ENCODE data around the gene CAPN13. TPM values are rescaled to one million over a fixed set of nuclear protein-coding genes. Genes with fewer than 3 reads are reported as not detected.

CAPN13 gene, protein sequence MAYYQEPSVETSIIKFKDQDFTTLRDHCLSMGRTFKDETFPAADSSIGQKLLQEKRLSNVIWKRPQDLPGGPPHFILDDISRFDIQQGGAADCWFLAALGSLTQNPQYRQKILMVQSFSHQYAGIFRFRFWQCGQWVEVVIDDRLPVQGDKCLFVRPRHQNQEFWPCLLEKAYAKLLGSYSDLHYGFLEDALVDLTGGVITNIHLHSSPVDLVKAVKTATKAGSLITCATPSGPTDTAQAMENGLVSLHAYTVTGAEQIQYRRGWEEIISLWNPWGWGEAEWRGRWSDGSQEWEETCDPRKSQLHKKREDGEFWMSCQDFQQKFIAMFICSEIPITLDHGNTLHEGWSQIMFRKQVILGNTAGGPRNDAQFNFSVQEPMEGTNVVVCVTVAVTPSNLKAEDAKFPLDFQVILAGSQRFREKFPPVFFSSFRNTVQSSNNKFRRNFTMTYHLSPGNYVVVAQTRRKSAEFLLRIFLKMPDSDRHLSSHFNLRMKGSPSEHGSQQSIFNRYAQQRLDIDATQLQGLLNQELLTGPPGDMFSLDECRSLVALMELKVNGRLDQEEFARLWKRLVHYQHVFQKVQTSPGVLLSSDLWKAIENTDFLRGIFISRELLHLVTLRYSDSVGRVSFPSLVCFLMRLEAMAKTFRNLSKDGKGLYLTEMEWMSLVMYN
- total RNA-seq: not detected in 2 replicates
- 0.17 TPM in 1 of 2 replicates, not detected in the other for polyA plus RNA-seq

DNA sequence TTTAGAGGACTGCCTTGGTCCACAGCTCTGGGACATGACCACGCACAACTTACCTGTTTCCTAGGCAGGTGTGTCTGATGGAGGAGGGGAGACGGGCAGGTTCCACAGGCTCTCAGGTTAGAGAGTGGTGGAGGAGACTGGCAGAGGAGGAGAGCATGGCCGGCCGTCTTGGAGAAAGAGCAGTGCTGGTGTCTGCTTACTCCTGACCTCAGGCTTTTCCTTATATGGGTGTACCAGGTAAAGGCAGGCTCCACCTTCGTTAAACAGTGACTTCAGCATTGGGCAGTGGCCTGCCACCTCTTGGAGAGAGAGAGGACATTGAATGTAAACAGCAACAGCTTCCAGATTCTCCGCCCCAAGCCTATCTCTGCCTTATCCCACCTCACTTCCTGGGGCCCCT lies at the start of gene CAPN13:
Gene CAPN13 (minus strand): TSS at position 198 of the 400 bp plus-strand sequence. CDS start 20,121 bp downstream, outside the sequence.
- TF ChIP-seq, protein P1, sequence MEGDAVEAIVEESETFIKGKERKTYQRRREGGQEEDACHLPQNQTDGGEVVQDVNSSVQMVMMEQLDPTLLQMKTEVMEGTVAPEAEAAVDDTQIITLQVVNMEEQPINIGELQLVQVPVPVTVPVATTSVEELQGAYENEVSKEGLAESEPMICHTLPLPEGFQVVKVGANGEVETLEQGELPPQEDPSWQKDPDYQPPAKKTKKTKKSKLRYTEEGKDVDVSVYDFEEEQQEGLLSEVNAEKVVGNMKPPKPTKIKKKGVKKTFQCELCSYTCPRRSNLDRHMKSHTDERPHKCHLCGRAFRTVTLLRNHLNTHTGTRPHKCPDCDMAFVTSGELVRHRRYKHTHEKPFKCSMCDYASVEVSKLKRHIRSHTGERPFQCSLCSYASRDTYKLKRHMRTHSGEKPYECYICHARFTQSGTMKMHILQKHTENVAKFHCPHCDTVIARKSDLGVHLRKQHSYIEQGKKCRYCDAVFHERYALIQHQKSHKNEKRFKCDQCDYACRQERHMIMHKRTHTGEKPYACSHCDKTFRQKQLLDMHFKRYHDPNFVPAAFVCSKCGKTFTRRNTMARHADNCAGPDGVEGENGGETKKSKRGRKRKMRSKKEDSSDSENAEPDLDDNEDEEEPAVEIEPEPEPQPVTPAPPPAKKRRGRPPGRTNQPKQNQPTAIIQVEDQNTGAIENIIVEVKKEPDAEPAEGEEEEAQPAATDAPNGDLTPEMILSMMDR (IDR thresholded peaks at IDR 0.05; ENCODE audit: low read depth, low read length): no peak
- Histone ChIP-seq H3K27ac (no peak within 1 kb of the TSS), H3K27me3 (no peaks in the 10 kb centered on the region), H3K4me3 (no peak within 1 kb of the TSS), H3K4me1 (ENCODE audit: low read depth) (no peaks in the 10 kb centered on the region), H3K36me3 (no peaks in the 10 kb centered on the region), H3K9me3 (ENCODE audit: low read depth) (no peaks in the 10 kb centered on the region)
- no peak for DNase-seq (ENCODE audit: low read depth in 1 of 2, low spot score in 1 of 2)

DNA sequence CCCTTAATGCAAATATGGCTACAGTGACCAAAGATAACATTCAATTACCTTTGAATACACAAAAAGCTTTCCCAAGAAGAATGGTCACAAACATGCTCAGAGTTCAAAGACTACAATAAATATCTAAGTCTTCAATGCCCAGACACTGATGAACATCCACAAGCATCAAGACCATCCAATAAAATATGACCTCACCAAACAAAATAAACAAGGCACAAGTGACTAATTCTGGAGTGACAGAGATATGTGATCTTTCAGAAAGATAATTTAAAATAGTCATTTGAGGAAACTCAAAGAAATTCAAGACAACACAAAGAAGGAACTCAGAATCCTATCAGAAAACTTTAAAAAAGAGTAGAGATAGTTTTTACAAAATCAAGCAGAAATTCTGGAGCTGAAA lies 40.6 kb upstream of the CAPN13 start:
- TF ChIP-seq, protein P1 (IDR thresholded peaks at IDR 0.05; ENCODE audit: low read depth, low read length): no peak
- H3K9me3 ChIP-seq (ENCODE audit: low read depth): no peaks in the 10 kb centered on the region
- no peaks in the 10 kb centered on the region for H3K36me3 ChIP-seq
- H3K27ac ChIP-seq: no peak overlapping the region
- no peak overlapping the region for H3K4me3 ChIP-seq
- H3K4me1 ChIP-seq (ENCODE audit: low read depth): no peaks in the 10 kb centered on the region
- peaks cover 13% of the 10 kb centered on the region for H3K27me3 ChIP-seq
- DNase-seq (ENCODE audit: low read depth in 1 of 2, low spot score in 1 of 2): no peak

DNA sequence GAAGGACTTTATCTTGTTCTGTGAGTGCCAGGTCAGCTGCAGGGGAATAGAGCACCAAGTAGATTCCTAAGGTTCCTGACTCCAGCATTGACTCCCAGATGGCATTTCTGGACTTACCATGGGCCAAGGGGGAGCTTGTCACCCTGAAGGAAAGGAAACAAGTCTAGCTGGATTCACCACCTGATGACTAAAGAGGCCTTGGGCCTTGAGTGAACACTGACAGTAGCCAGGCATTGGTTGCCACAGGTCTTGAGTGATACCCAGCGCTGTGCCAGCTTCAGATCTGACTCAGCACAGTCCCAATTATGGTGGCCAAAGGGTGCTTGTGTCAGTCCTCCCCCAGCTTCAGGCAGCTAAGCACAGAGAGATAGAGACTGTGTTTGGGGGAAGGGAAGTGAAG lies 40.1 kb upstream of the CAPN13 start:
- Histone ChIP-seq H3K36me3 (no peaks in the 10 kb centered on the region), H3K27me3 (peaks cover 14% of the 10 kb centered on the region), H3K9me3 (ENCODE audit: low read depth) (no peaks in the 10 kb centered on the region), H3K27ac (no peak overlapping the region), H3K4me1 (ENCODE audit: low read depth) (no peaks in the 10 kb centered on the region), H3K4me3 (no peak overlapping the region)
- TF ChIP-seq, protein P1 (IDR thresholded peaks at IDR 0.05; ENCODE audit: low read depth, low read length): no peak
- no peak for DNase-seq (ENCODE audit: low read depth in 1 of 2, low spot score in 1 of 2)

DNA sequence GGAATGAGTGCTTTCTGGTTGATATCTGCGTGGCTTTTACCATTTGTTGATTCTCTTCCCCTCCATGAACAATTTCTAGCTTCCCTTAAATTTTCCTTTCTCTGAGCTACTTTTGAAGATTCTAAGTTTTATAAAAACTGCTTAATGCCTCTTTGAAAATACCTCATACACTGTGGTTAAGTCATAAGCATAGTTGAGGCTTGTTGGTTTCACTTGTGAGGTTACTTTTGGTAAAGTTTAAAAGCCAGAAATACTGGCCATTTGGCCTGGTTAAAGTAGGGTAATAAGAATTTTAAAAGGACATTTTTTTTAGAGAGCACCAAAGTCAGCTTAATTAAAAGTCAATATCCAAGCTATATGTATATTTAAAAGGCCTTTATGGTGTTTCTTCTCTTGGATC lies 21.3 kb upstream of the CAPN13 start:
- TF ChIP-seq, protein P1 (IDR thresholded peaks at IDR 0.05; ENCODE audit: low read depth, low read length): no peak
- no peak overlapping the region for H3K27ac ChIP-seq
- no peaks in the 10 kb centered on the region for H3K9me3 ChIP-seq (ENCODE audit: low read depth)
- no peaks in the 10 kb centered on the region for H3K36me3 ChIP-seq
- no peaks in the 10 kb centered on the region for H3K27me3 ChIP-seq
- peaks cover 3% of the 10 kb centered on the region for H3K4me1 ChIP-seq (ENCODE audit: low read depth)
- DNase-seq (ENCODE audit: low read depth in 1 of 2, low spot score in 1 of 2): no peak
- no peak overlapping the region for H3K4me3 ChIP-seq

DNA sequence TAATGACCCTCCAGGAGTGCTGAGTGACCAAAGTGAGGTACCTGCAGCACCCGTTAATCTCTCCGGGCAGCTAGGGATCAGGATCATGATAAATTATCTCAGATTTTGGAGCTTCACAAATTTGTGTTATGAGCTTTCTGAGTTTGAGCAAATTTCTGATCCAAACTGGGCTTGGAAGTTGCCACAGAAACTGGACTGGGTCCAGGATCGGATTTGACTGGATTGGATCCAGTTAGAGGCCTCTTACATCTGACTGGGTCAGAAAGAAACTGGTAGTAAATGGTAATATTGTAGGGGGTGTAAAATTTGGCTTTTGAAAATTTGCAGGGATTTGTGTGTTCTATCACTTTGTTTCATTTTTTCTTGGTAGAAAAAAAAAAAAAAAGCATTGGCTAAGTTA lies 19.7 kb upstream of the CAPN13 start:
- Histone ChIP-seq H3K27me3 (no peaks in the 10 kb centered on the region), H3K36me3 (no peaks in the 10 kb centered on the region), H3K9me3 (ENCODE audit: low read depth) (no peaks in the 10 kb centered on the region), H3K27ac (no peak overlapping the region), H3K4me1 (ENCODE audit: low read depth) (peaks cover 5% of the 10 kb centered on the region), H3K4me3 (no peak overlapping the region)
- DNase-seq (ENCODE audit: low read depth in 1 of 2, low spot score in 1 of 2): no peak
- TF ChIP-seq, protein P1 (IDR thresholded peaks at IDR 0.05; ENCODE audit: low read depth, low read length): no peak

All from cardiac muscle cell (in vitro differentiated cells and primary cell).